Uterus (tissue), 4 donors: ENCODE results near the gene MCTP1. TPM values are rescaled to one million over a fixed set of nuclear protein-coding genes. Genes with fewer than 3 reads are reported as not detected.

ENCODE experiments used
- DNase-seq, 2 donors: peaks; one replicate each; pipeline ENCODE4 v3.0.0-alpha.2; 2019 to 2020
- H3K27ac ChIP-seq, 2 donors: fragments of 200-600 bp; sonication (generic); 1 replicate in 1 of 2; 2 replicates in 1 of 2; pipeline ENCODE4 v1.5.1; 2016 to 2018
- H3K27me3 ChIP-seq, 2 donors: fragments of 200-600 bp; sonication (generic); one replicate each; pipeline ENCODE4 v1.5.1; 2018 to 2019; ENCODE audit warnings: control low read depth in 1 of 2
- H3K36me3 ChIP-seq, 2 donors: fragments of 200-600 bp; sonication (generic); one replicate each; pipeline ENCODE4 v1.5.1; 2019; ENCODE audit warnings: control low read depth in 1 of 2
- H3K4me1 ChIP-seq, 2 donors: fragments of 200-600 bp; sonication (generic); one replicate each; pipeline ENCODE4 v1.5.1; 2018 to 2019; ENCODE audit warnings: control low read depth in 1 of 2
- H3K4me3 ChIP-seq, 2 donors: fragments of 200-600 bp; sonication (generic); 1 replicate in 1 of 2; 2 replicates in 1 of 2; pipeline ENCODE4 v1.5.1; 2018 to 2019; ENCODE audit warnings: mild to moderate bottlenecking in 1 of 2
- H3K9me3 ChIP-seq, 2 donors: fragments of 200-600 bp; sonication (generic); one replicate each; pipeline ENCODE4 v1.5.1; 2019; ENCODE audit warnings: control low read depth in 1 of 2
- CTCF ChIP-seq, 4 experiments: fragments of 200-600 bp in 2 of 4; fragments of 450-650 bp in 2 of 4; sonication (generic) in 2 of 4; IDR thresholded peaks; one replicate each; pipeline ENCODE4 v1.5.1; 2016 to 2019; ENCODE audit warnings: antibody characterized with exemption in 4 of 4, mild to moderate bottlenecking in 2 of 4, moderate library complexity in 1 of 4
- POLR2A ChIP-seq, 2 donors: fragments of 450-650 bp; IDR thresholded peaks; one replicate each; pipeline ENCODE4 v1.6.1; 2016; ENCODE audit warnings: antibody characterized with exemption in 2 of 2, mild to moderate bottlenecking in 1 of 2, moderate library complexity in 1 of 2
- intact Hi-C: fragments of 100-400 bp; cut with DNase I; formaldehyde crosslinking; loops from one replicate; pipeline ENCODE4 v1.15.1; 2023; ENCODE audit warnings: low total_unique reads
- total RNA-seq, 4 donors: library from RNA; depleted of rRNA in 3 of 4; stranded (reverse); fragments of >200 nt in 3 of 4; gene quantifications; one replicate each; pipeline versions ENCODE4 v1.1.0 to v1.2.4, GENCODE V29; 2014 to 2023
- donor health status: DM: yes; HTN: yes; CAD: no.

Gene MCTP1
- total RNA-seq, 4 donors from 2014 or later = 25.3 to 114 (median 27.6) TPM

GRCh38 chr5:94700592-94700991, 584.3 kb downstream of the MCTP1 start:
- intact Hi-C loops = no loop called here
- H3K36me3 ChIP-seq = no peaks in the 10 kb centered on the region
- DNase-seq = no peak

GRCh38 chr5:94699562-94699961, 585.3 kb downstream of the MCTP1 start:
- no peak for TF ChIP-seq CTCF (IDR thresholded peaks at IDR 0.05)
- TF ChIP-seq POLR2A (IDR thresholded peaks at IDR 0.05) = no peak

More at GRCh38 chr5:94700592-94700991, 584.3 kb downstream of the MCTP1 start:
- H3K27me3 ChIP-seq = no peaks in the 10 kb centered on the region
- H3K27ac ChIP-seq = no peak overlapping the region
- H3K9me3 ChIP-seq = no peaks in the 10 kb centered on the region
- no peak overlapping the region for H3K4me3 ChIP-seq
- TF ChIP-seq CTCF (IDR thresholded peaks at IDR 0.05) = no peak
- TF ChIP-seq POLR2A (IDR thresholded peaks at IDR 0.05) = no peak
- no peaks in the 10 kb centered on the region for H3K4me1 ChIP-seq

GRCh38 chr5:94698197-94698596, 586.7 kb downstream of the MCTP1 start:
- Histone ChIP-seq H3K4me3 (no peak overlapping the region), H3K9me3 (no peaks in the 10 kb centered on the region), H3K27me3 (no peaks in the 10 kb centered on the region), H3K36me3 (no peaks in the 10 kb centered on the region), H3K27ac (no peak overlapping the region), H3K4me1 (no peaks in the 10 kb centered on the region)
- TF ChIP-seq CTCF (IDR thresholded peaks at IDR 0.05) (no peak), POLR2A (IDR thresholded peaks at IDR 0.05) (no peak)
- intact Hi-C loops = no loop called here
- no peak for DNase-seq

More at GRCh38 chr5:94699562-94699961, 585.3 kb downstream of the MCTP1 start:
- H3K27me3 ChIP-seq = no peaks in the 10 kb centered on the region
- no peaks in the 10 kb centered on the region for H3K36me3 ChIP-seq
- H3K9me3 ChIP-seq = no peaks in the 10 kb centered on the region
- no peak overlapping the region for H3K4me3 ChIP-seq
- intact Hi-C loops = no loop called here
- H3K27ac ChIP-seq = no peak overlapping the region
- no peaks in the 10 kb centered on the region for H3K4me1 ChIP-seq
- DNase-seq = no peak

- Histone ChIP-seq H3K27ac (no peak overlapping the region), H3K4me1 (peaks cover 0 to 4% of the 10 kb centered on the region in 2 donors), H3K4me3 (no peak overlapping the region), H3K36me3 (no peaks in the 10 kb centered on the region), H3K27me3 (no peaks in the 10 kb centered on the region), H3K9me3 (no peaks in the 10 kb centered on the region)
- DNase-seq = no peak
- TF ChIP-seq CTCF (IDR thresholded peaks at IDR 0.05) (no peak), POLR2A (IDR thresholded peaks at IDR 0.05) (no peak)
- intact Hi-C loops = no loop called here
These were observed 590.2 kb downstream of the MCTP1 start for GRCh38 chr5:94694671-94695070.

- H3K4me3 ChIP-seq = no peak overlapping the region
- no peaks in the 10 kb centered on the region for H3K36me3 ChIP-seq
- DNase-seq = no peak
- H3K4me1 ChIP-seq = peaks cover 0 to 4% of the 10 kb centered on the region in 2 donors
- no peak overlapping the region for H3K27ac ChIP-seq
- intact Hi-C loops = no loop called here
- H3K27me3 ChIP-seq = no peaks in the 10 kb centered on the region
- TF ChIP-seq CTCF (IDR thresholded peaks at IDR 0.05) (no peak), POLR2A (IDR thresholded peaks at IDR 0.05) (no peak)
- H3K9me3 ChIP-seq = no peaks in the 10 kb centered on the region
These were observed 591.0 kb downstream of the MCTP1 start for GRCh38 chr5:94693845-94694370.
